ENCODE data around the gene ADAM12. TPM values are rescaled to one million over a fixed set of nuclear protein-coding genes. Genes with fewer than 3 reads are reported as not detected.

Gene ADAM12
- total RNA-seq, 1 donor from 2014 or later, result 8.0 TPM

- H3K9me3 Mint-ChIP-seq, result no peaks in the 10 kb centered on the region
- TF ChIP-seq EZH2 (IDR thresholded peaks at IDR 0.05), result no peak
- TF ChIP-seq, protein P1, sequence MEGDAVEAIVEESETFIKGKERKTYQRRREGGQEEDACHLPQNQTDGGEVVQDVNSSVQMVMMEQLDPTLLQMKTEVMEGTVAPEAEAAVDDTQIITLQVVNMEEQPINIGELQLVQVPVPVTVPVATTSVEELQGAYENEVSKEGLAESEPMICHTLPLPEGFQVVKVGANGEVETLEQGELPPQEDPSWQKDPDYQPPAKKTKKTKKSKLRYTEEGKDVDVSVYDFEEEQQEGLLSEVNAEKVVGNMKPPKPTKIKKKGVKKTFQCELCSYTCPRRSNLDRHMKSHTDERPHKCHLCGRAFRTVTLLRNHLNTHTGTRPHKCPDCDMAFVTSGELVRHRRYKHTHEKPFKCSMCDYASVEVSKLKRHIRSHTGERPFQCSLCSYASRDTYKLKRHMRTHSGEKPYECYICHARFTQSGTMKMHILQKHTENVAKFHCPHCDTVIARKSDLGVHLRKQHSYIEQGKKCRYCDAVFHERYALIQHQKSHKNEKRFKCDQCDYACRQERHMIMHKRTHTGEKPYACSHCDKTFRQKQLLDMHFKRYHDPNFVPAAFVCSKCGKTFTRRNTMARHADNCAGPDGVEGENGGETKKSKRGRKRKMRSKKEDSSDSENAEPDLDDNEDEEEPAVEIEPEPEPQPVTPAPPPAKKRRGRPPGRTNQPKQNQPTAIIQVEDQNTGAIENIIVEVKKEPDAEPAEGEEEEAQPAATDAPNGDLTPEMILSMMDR (IDR thresholded peaks at IDR 0.05), result peak; percentile 40
- peak overlapping the region; percentile 68 for H3K27ac ChIP-seq
These were observed 85.2 kb downstream of the ADAM12 start for GRCh38 chr10:126302826-126303665.

DNA sequence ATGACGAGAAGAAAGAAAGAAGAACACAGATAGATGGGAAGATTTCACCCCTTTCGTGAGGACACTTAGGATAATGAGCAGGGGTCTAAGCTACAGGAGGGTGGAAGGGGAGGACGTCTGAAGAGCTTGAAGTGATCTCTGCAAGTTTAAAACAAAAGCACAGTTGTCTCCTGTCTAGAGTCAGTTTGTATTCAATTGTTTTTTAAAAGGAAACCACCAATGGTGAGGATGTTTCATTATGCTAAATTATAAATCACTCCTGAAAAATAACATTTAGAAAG lies 85.9 kb downstream of the ADAM12 start:
- Histone ChIP-seq H3K9me3 (ENCODE audit: low read depth) (no peaks in the 10 kb centered on the region), H3K4me3 (no peak overlapping the region), H3K4me2 (peak overlapping the region; percentile 50), H3K9ac (no peak overlapping the region), H3K27ac (peak overlapping the region; percentile 68), H3K27me3 (no peaks in the 10 kb centered on the region), H2AFZ (replicated peaks) (peak overlapping the region; percentile 19), H3K36me3 (no peaks in the 10 kb centered on the region), H3K4me1 (peaks cover 24% of the 10 kb centered on the region), H3F3A (ENCODE audit: low read depth) (peaks cover 21% of the 10 kb centered on the region), H4K20me1 (ENCODE audit: low read depth) (no peaks in the 10 kb centered on the region), H3K79me2 (ENCODE audit: low read depth) (no peaks in the 10 kb centered on the region)
- DNase-seq (ENCODE audit: low spot score), result peak; percentile 19
- Mint-ChIP-seq H3K9me3 (no peaks in the 10 kb centered on the region), H3K27ac (no peak overlapping the region), H3K36me3 (no peaks in the 10 kb centered on the region), H3K4me3 (no peak overlapping the region), H3K4me1 (peaks cover 4% of the 10 kb centered on the region), H3K27me3 (ENCODE audit: insufficient read depth, low read depth) (no peaks in the 10 kb centered on the region)
- TF ChIP-seq, protein P1 (IDR thresholded peaks at IDR 0.05), result no peak
- TF ChIP-seq EZH2phosphoT487 (IDR thresholded peaks at IDR 0.05) (no peak), EZH2 (IDR thresholded peaks at IDR 0.05) (no peak)

More at GRCh38 chr10:126302826-126303665, 85.2 kb downstream of the ADAM12 start:
- Mint-ChIP-seq H3K27me3 (ENCODE audit: insufficient read depth, low read depth) (no peaks in the 10 kb centered on the region), H3K4me1 (peaks cover 4% of the 10 kb centered on the region), H3K27ac (no peak overlapping the region), H3K4me3 (no peak overlapping the region), H3K36me3 (no peaks in the 10 kb centered on the region)
- Histone ChIP-seq H3K4me3 (no peak overlapping the region), H3K9me3 (ENCODE audit: low read depth) (no peaks in the 10 kb centered on the region), H3K4me2 (peak overlapping the region; percentile 50), H3F3A (ENCODE audit: low read depth) (peaks cover 21% of the 10 kb centered on the region), H4K20me1 (ENCODE audit: low read depth) (no peaks in the 10 kb centered on the region), H3K36me3 (no peaks in the 10 kb centered on the region), H3K79me2 (ENCODE audit: low read depth) (no peaks in the 10 kb centered on the region), H3K4me1 (peaks cover 24% of the 10 kb centered on the region), H2AFZ (replicated peaks) (peak overlapping the region; percentile 19), H3K27me3 (no peaks in the 10 kb centered on the region), H3K9ac (no peak overlapping the region)
- peak; percentile 32 for DNase-seq (ENCODE audit: low spot score)

DNA sequence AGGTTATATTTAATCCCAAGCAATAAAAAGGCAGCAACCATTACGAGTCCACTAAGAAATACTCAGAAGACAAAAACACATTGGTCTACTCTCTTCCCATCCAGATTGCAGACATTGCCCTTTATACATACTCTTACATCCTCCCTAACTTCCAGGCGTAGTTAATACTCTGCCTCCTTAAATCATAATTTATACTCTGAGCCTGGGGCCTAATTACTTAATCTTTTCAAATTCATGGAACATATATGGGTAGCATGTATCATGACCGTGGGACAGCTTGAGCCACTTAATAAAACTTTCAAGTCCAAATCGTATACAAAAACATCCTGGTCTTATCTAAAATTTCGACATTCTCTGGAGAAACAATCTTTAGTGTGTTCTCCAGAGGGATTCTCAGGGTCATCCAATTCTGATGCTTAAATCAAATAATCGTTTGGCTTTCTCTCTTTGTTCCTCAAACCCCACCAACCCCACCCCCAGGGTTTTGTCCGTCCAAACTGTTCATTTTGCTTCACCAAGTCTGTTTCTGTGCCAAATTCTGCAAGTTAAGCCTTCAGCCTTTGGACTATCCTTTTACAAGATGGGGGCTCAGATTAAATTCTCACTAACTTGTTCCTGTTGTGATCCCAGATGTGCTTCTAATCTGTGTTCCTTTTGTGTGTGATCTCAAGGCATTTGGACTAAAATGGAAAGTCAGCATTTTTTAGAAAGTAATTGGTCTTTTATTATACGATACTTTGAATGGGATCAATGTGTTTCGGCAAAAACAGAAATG lies 86.4 kb downstream of the ADAM12 start:
- no peak overlapping the region for H3K4me3 ChIP-seq

More for the DNA sequence above, 86.4 kb downstream of the ADAM12 start:
- Histone ChIP-seq H3K27me3 (no peaks in the 10 kb centered on the region), H3K9me3 (ENCODE audit: low read depth) (no peaks in the 10 kb centered on the region), H3F3A (ENCODE audit: low read depth) (peaks cover 21% of the 10 kb centered on the region), H3K4me2 (peak overlapping the region; percentile 50), H3K9ac (no peak overlapping the region), H3K79me2 (ENCODE audit: low read depth) (no peaks in the 10 kb centered on the region), H2AFZ (replicated peaks) (peak overlapping the region; percentile 19), H4K20me1 (ENCODE audit: low read depth) (no peaks in the 10 kb centered on the region), H3K36me3 (no peaks in the 10 kb centered on the region), H3K4me1 (peaks cover 24% of the 10 kb centered on the region), H3K27ac (peak overlapping the region; percentile 68)
- peaks cover 4% of the 10 kb centered on the region for H3K4me1 Mint-ChIP-seq
- TF ChIP-seq, protein P1 (IDR thresholded peaks at IDR 0.05), result no peak
- TF ChIP-seq EZH2 (IDR thresholded peaks at IDR 0.05) (no peak), EZH2phosphoT487 (IDR thresholded peaks at IDR 0.05) (no peak)
- no peaks in the 10 kb centered on the region for H3K36me3 Mint-ChIP-seq
- H3K27me3 Mint-ChIP-seq (ENCODE audit: insufficient read depth, low read depth), result no peaks in the 10 kb centered on the region
- no peak overlapping the region for H3K27ac Mint-ChIP-seq
- DNase-seq (ENCODE audit: low spot score), result peak; percentile 13
- no peak overlapping the region for H3K4me3 Mint-ChIP-seq
- no peaks in the 10 kb centered on the region for H3K9me3 Mint-ChIP-seq
